NCI-H345 treated with DMSO at 0.1 percent for 48 hours (cell line): Measurements from ENCODE around the gene PTPRG.

Source experiments
- DNase-seq: peaks from one replicate; lab custom pipeline; 2025; ENCODE audit not compliant: unreplicated experiment; lab: John Stamatoyannopoulos, UW

PTPRG gene

GRCh38 chr3:61562042-61562720 lies 810 bp downstream of the PTPRG start:
- DNase-seq = no peak

DNA sequence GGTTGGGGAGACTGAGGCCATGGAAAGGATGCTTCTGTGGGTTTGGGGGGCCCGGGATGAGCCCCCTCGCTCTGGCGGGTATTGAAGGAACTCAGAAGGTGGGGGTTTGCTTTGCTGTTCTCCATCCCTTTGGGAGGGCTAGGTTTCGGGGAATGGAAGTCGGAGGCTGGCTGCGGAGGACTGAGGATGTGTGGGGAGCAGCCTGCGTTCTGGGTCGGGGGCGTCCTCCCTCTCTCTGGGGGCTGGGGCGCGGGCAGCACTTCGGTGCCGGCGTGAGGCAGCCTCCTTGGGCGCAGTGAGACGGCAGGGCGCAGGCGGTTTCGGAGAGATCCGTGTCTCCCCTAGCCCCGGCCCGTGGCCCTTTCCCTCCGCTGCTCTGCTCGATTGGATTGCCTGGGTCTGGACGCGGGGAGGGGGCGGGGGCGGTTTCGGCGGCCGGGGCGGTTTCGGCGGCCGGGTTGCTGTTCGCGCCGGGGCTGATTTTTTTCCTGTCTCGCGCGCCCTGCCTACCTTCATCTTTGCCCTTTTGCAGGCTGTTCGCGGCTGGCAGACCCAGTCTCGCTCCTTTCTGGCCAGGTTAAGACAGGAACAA lies 1.4 kb downstream of the PTPRG start:
- no peak for DNase-seq

GRCh38 chr3:61563313-61564271 lies 2.2 kb downstream of the PTPRG start:
- no peak for DNase-seq

DNA sequence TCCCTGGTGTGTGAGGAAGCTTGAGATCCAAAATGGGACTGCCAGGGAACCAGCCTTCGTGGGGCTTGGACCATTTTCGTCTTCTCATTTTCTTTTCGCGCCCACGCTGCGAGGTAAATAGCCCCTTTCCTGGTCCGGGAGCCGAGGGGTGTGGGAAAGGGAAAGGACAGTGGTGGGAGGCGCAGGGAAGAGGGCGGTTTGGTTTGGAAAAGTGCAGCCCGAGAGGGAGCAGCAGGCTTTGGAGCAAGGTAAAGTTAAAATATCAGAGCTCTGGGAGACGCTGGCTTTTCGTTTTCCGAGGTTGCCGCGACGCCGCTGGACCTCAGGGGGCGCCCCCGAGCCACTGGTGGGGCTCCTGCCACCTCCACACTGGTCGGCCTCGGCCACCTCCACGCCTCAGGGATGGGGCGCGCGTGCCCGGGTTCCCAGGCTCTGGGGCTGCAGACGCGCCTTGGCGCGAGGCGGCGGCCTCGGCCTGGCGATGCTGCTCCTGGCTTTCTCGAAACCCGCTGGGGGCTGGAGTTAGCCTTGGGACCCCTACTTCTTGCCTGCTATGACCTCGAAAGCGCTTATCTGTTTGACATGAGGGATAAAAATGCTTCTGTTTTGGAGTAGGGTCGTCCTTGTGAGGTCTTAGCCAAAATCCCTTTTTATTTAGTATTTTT lies 3.2 kb downstream of the PTPRG start:
- DNase-seq = no peak

GRCh38 chr3:61565569-61565968 lies 4.2 kb downstream of the PTPRG start:
- DNase-seq = no peak

GRCh38 chr3:61568127-61568526 lies 6.8 kb downstream of the PTPRG start:
- no peak for DNase-seq

GRCh38 chr3:61569856-61570580 lies 8.6 kb downstream of the PTPRG start:
- DNase-seq = no peak

- no peak for DNase-seq
These were observed 9.4 kb downstream of the PTPRG start for GRCh38 chr3:61570813-61571212.

DNA sequence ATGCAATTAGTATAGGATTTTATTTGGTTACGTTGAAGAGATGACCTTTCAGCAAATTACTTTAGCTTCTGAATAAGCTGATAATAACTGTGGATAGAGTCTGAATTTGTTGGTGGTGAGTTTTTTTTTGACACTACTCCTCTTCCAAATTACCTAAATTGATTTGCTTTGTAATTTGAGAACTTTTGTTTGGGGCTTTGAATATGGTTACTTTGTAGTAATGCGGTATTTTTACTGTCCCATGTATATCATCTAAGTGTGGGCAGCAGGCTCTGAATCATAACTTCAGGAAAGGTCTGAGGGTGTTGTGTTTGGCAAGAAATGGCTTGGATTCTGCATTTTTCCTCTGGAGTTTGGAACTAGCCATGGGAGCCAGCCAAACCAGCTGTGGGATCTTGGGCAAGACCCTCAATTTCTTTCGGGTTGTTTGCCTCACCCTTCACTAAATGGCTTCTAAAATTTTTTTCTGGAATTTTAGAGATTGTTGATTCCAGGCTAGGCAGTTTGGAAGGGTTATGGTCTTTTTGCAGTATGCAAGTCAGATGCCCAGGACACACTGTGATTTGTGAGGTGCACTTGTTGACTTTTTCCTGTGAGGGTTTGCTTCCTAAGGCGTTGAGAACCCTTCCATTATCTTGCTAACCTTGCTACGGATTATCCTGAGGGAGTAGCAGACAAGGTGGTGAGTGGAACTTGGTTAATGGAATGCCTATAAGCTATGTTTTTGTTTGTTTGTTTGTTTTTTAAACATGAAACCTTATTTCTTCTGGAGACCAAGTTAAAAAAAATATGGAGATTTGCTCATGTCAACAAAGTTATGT lies 10.4 kb downstream of the PTPRG start:
- DNase-seq = no peak

- no peak for DNase-seq
These were observed 11.5 kb downstream of the PTPRG start for GRCh38 chr3:61572879-61573278.

GRCh38 chr3:61573441-61573840 lies 12.1 kb downstream of the PTPRG start:
- no peak for DNase-seq

DNA sequence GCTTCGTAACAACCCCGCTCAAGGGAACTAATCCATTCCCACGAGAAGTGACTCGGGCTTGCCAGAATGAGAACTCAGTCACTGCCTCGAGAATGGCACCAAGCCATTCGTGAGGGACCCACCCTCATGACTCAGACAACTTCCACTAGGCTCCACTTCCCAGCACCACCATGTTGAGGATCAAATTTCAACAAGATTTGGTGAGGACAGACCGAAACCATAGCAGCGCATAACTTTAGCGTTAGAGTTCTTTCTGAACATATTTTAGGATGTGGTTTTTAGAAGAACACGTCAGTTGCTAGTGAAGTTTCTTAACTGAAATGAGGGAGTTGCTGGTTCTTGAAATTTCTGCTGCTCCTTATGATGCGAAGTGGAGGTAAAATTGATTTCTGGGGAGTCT lies 13.5 kb downstream of the PTPRG start:
- no peak for DNase-seq

DNA sequence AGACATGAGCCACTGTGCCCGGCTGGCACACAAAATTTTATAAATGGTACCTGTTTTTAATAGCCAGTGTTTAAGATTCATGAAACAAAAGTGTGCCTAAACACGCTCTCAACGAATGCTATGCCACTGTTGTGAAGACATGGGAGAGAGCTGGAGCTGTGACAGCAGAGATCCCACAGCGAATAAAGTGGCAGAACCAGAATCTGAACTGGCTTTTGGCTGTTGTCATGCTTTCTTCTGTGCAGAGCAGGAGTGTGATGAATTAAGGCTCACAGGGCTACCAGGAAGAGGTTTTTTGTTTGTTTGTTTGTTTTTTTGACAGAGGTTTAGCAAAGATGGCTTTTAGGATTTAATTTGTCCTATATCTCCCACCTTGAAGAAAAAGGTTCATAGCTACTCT lies 14.5 kb downstream of the PTPRG start:
- no peak for DNase-seq

DNA sequence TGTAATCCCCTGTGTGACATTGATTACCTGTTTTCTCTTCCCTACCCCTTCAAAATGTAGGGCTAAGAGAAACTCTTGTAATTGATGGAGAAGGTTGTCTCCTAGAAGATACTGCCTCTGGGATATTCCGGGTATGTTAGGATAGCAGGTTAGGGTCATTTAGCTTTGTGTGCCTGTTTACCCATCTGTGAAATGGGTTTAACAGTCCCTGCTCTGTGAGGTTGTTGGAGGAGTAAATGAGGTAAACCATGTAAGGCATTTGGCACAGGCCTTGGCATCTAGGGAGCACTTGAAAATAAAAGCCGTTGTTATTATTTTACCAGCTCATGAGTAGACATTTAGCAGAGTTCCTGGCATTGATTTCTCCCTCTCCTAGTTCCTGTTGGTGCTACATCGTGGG lies 16.4 kb downstream of the PTPRG start:
- no peak for DNase-seq

DNA sequence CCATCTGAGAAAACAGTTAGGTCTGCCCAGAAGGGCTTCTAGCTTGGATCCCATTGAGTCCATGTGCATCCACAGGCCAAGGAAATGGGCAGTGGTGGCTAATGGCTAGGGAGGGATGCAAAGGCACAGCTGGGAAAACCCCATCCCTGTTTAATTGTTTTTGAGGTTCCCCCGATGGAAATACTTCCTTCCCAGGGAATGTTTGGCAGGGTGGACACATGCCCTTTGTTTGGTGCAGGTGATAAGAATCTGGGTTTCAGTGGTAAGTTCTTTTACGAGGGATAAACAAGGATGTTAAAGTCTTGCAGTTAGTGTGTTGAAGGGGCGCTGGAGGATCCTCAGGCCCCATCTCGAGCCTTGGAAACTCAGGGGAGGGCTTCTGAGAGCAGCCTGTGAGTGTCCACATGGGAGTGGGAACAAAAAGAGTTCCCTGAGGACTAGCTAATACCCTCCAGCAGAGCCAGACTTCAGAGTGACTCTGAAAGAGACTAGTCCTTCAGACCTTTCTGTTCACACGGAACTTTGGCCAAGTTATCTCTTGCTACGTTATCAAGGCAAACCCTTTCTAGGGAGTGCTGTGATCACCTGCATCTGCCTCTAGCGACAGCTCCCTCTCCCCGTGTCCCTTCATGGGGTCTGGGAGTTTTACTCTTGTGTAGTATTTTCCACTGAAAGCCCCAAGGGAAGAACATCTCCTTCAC lies 17.4 kb downstream of the PTPRG start:
- no peak for DNase-seq

GRCh38 chr3:61579685-61580084 lies 18.3 kb downstream of the PTPRG start:
- DNase-seq = no peak

DNA sequence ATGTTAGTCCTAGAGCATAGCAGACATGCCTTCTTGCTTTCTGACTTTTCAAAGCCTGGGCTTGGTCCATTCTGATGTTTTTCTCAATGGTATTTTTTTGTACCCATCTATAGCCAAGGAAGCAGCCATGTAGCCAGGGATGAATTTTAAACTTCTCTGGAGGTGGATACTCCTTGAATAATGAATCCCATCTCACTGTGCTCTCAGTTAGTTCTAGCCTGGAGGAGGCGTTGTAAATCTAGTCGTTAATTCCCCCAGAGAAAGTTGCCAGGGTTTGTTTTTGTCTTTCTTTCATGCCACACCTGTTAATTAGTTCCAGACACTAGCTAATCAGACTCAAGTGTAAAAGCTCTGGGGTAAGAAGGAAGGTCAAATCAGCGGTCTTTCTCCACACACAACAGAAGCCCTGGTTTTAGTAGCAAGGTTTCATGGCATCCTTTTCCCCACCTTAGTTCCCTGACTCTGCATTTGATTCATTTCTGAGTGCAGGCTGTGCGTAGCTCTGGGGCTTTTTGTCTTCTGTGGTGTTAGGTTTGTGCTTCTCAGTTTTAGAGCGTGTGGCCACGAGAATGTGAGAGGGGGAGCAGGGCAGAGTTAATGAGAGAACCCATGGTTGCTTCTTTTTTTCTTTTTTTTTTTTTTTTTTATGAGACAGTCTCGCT lies 19.7 kb downstream of the PTPRG start:
- no peak for DNase-seq

DNA sequence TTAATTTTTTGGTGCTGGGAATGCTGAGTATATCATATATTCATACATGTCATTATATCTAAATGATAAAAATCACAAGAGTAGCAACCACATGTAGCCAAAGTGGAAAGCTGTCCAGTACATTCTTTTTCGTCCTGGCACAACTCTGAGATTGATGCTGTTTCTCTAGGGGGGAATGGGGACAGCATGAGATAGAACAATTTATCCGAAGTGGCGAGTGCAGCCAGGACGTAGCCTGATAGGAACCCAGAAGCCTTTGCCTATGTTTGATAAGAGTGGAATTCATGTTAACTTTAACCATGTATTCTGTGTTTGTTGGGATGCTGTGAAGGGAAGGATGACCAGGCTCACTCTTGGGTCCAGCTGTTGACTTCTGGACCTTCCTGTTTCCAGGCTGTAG lies 20.9 kb downstream of the PTPRG start:
- DNase-seq = no peak

DNA sequence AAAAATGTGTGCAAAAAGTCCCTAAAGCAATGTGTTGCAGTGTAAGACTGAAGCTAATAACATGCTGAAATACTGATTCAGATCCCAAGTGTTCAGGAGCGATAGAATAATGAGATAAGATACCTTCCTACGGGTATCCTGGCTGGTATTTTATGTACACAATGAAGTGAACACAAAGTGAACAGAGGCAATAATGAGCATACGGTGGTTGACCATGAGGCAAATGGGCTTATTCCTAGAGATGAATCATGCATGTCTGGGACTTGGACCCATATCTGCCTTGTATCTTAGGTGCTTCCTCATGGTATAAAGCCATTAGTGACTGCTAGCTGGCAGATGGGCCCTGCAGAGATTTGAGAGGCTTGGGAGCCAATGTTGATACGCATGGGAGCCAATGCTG lies 21.5 kb downstream of the PTPRG start:
- DNase-seq = no peak
